Hepatocyte (in vitro differentiated cells): ENCODE data around the gene TAF11L4. TPM values are rescaled to one million over a fixed set of nuclear protein-coding genes. Genes with fewer than 3 reads are reported as not detected.
"Not testable (repeated sequence)": the region's sequence is repeated elsewhere in the genome, so short reads cannot be mapped to it uniquely, and the experiment has no call there.

Experiments used
- DNase-seq: peaks from one replicate; pipeline ENCODE4 v3.0.0-alpha.2; 2016; ENCODE audit warnings: low spot score
- H2AFZ ChIP-seq: fragments of 200-600 bp; sonication (generic); 2 replicates; pipeline ENCODE4 v1.6.0; 2016; ENCODE audit warnings: antibody characterized with exemption, mild to moderate bottlenecking
- H3K27ac ChIP-seq: fragments of 200-600 bp; sonication (generic); 2 replicates; pipeline ENCODE4 v1.5.1; 2016; ENCODE audit warnings: mild to moderate bottlenecking
- H3K27me3 ChIP-seq: fragments of 200-600 bp; sonication (generic); 2 replicates; pipeline ENCODE4 v1.6.1; 2016
- H3K36me3 ChIP-seq: fragments of 200-600 bp; sonication (generic); replicated peaks from 2 replicates; pipeline ENCODE4 v1.5.1; 2016; ENCODE audit warnings: low read depth; ENCODE audit not compliant: insufficient read depth
- H3K4me1 ChIP-seq: fragments of 200-600 bp; sonication (generic); 2 replicates; pipeline ENCODE4 v1.5.1; 2016; ENCODE audit warnings: mild to moderate bottlenecking, moderate library complexity; ENCODE audit not compliant: insufficient read depth
- H3K4me2 ChIP-seq: fragments of 200-600 bp; sonication (generic); 2 replicates; pipeline ENCODE4 v1.6.0; 2016
- H3K4me3 ChIP-seq: fragments of 200-600 bp; sonication (generic); 2 replicates; pipeline ENCODE4 v1.5.1; 2016; ENCODE audit warnings: mild to moderate bottlenecking
- H3K79me2 ChIP-seq: fragments of 200-600 bp; sonication (generic); 2 replicates; pipeline ENCODE4 v1.6.0; 2017; ENCODE audit warnings: mild to moderate bottlenecking
- H3K9me2 ChIP-seq: fragments of 200-600 bp; sonication (generic); replicated peaks from 2 replicates; pipeline ENCODE4 v1.6.0; 2017; ENCODE audit warnings: mild to moderate bottlenecking; ENCODE audit not compliant: insufficient read depth
- H3K9me3 ChIP-seq: fragments of 200-600 bp; sonication (generic); 2 replicates; pipeline ENCODE4 v1.5.1; 2016; ENCODE audit warnings: low read depth, mild to moderate bottlenecking
- H4K20me1 ChIP-seq: fragments of 200-600 bp; sonication (generic); 2 replicates; pipeline ENCODE4 v1.6.0; 2016; ENCODE audit warnings: mild to moderate bottlenecking; ENCODE audit not compliant: insufficient read depth, poor library complexity, severe bottlenecking
- CTCF ChIP-seq: fragments of 200-600 bp; sonication (generic); IDR thresholded peaks from 2 replicates; pipeline ENCODE4 v1.5.1; 2016; ENCODE audit warnings: antibody characterized with exemption, mild to moderate bottlenecking; ENCODE audit not compliant: poor library complexity
- EZH2 ChIP-seq: fragments of 200-600 bp; sonication (generic); IDR thresholded peaks from 2 replicates; pipeline ENCODE4 v1.6.1; 2016; ENCODE audit warnings: antibody characterized with exemption, mild to moderate bottlenecking, borderline replicate concordance
- EZH2phosphoT487 ChIP-seq: fragments of 200-600 bp; sonication (generic); IDR thresholded peaks from one replicate; pipeline ENCODE4 v1.6.1; 2018; ENCODE audit warnings: antibody characterized with exemption, mild to moderate bottlenecking, low read depth, moderate library complexity; ENCODE audit not compliant: unreplicated experiment, severe bottlenecking
- WGBS: methylation state at CpG from one replicate; pipeline ENCODE4 v1.1.6; 2016; ENCODE audit warnings: low lambda C conversion rate; ENCODE audit errors: missing lambda C conversion rate; 5-methylcytosine and 5-hydroxymethylcytosine counted together
- polyA plus RNA-seq: library from polyadenylated mRNA; unstranded; fragments of >200 nt; fragmentation: Nextera tagmentation; extraction: Ambion mirVana; gene quantifications from 2 replicates; pipeline ENCODE4 v1.2.1, GENCODE V29; 2016
- total RNA-seq: library from RNA; depleted of rRNA; stranded (reverse); fragments of >200 nt; gene quantifications from 2 replicates; pipeline ENCODE4 v1.2.3, GENCODE V29; 2014

TAF11L4 gene
- total RNA-seq (not detected in 2 replicates), polyA plus RNA-seq (not detected in 2 replicates)

- WGBS: no CpG with 5 or more reads among the region's 15 CpGs
- H3K4me3 ChIP-seq, DNase-seq, H3K27ac ChIP-seq, H3K9me2 ChIP-seq, H3K36me3 ChIP-seq, H3K4me2 ChIP-seq, H3K27me3 ChIP-seq, H4K20me1 ChIP-seq, H2AFZ ChIP-seq, H3K9me3 ChIP-seq, H3K79me2 ChIP-seq, H3K4me1 ChIP-seq: not testable (repeated sequence)
Observed at GRCh38 chr5:17521501-17521900, at the start of gene TAF11L4. Gene TAF11L4, plus strand, starts transcription at chr5:17521801.

- not testable (repeated sequence) for H4K20me1 ChIP-seq, H3K4me2 ChIP-seq, H3K9me2 ChIP-seq, H3K27me3 ChIP-seq, H2AFZ ChIP-seq, H3K79me2 ChIP-seq, H3K4me1 ChIP-seq, H3K27ac ChIP-seq, H3K4me3 ChIP-seq, DNase-seq, H3K9me3 ChIP-seq, H3K36me3 ChIP-seq
Observed at GRCh38 chr5:17475064-17475463, 46.5 kb upstream of the TAF11L4 start.

- 79% methylated on average over 3 of the region's 3 CpGs for WGBS
- Histone ChIP-seq H3K79me2 (no peaks in the 10 kb centered on the region), H3K4me2 (no peak overlapping the region), H3K27ac (no peak overlapping the region), H3K36me3 (no peaks in the 10 kb centered on the region), H3K27me3 (no peaks in the 10 kb centered on the region), H4K20me1 (no peaks in the 10 kb centered on the region), H3K9me3 (no peaks in the 10 kb centered on the region), H3K9me2 (no peaks in the 10 kb centered on the region), H3K4me3 (no peak overlapping the region), H2AFZ (no peak overlapping the region), H3K4me1 (no peaks in the 10 kb centered on the region)
- no peak for DNase-seq
- no peak for TF ChIP-seq EZH2
- no peak for TF ChIP-seq CTCF
- TF ChIP-seq EZH2phosphoT487: no peak
Observed at GRCh38 chr5:17477043-17477442, 44.6 kb upstream of the TAF11L4 start.

- H2AFZ ChIP-seq: no peak overlapping the region
Observed at GRCh38 chr5:17477573-17478265, 43.9 kb upstream of the TAF11L4 start.

More at GRCh38 chr5:17477573-17478265, 43.9 kb upstream of the TAF11L4 start:
- Histone ChIP-seq H3K9me3 (no peaks in the 10 kb centered on the region), H3K4me2 (no peak overlapping the region), H3K27ac (no peak overlapping the region), H3K27me3 (no peaks in the 10 kb centered on the region), H3K4me1 (no peaks in the 10 kb centered on the region), H4K20me1 (no peaks in the 10 kb centered on the region), H3K9me2 (no peaks in the 10 kb centered on the region), H3K4me3 (no peak overlapping the region), H3K36me3 (no peaks in the 10 kb centered on the region), H3K79me2 (no peaks in the 10 kb centered on the region)
- WGBS: 69% methylated on average over 7 of the region's 7 CpGs
- DNase-seq: no peak
- TF ChIP-seq EZH2: no peak
- no peak for TF ChIP-seq CTCF
- no peak for TF ChIP-seq EZH2phosphoT487
